Sigmoid colon (tissue), 4 donors: ENCODE measurements around the gene MRPL43.

Source experiments
- CTCF ChIP-seq, 4 experiments: fragments of 450-650 bp in 3 of 4; fragments of 200-600 bp in 1 of 4; IDR thresholded peaks; one replicate each; pipeline ENCODE4 v1.5.1; 2016 to 2019; ENCODE audit warnings: antibody characterized with exemption in 4 of 4, mild to moderate bottlenecking in 3 of 4, moderate library complexity in 2 of 4
- POLR2A ChIP-seq, 2 donors: fragments of 450-650 bp; IDR thresholded peaks; one replicate each; pipeline ENCODE4 v1.6.1; 2016; ENCODE audit warnings: antibody characterized with exemption in 2 of 2, mild to moderate bottlenecking in 2 of 2, moderate library complexity in 2 of 2
- POLR2AphosphoS5 ChIP-seq, 4 donors: sonication (generic); formaldehyde crosslinking; IDR thresholded peaks; one replicate each; pipeline ENCODE4 v1.6.1; 2017; ENCODE audit warnings: antibody characterized with exemption in 4 of 4

GRCh38 chr10:101031796-101032636 is 44.7 kb upstream of the MRPL43 start:
- TF ChIP-seq CTCF (IDR thresholded peaks at IDR 0.05) (no peak), POLR2AphosphoS5 (IDR thresholded peaks at IDR 0.05) (peak; percentile 67 to 87 (median 76)), POLR2A (IDR thresholded peaks at IDR 0.05) (peak in 1 of 2 donors; percentile 46)
